ENCODE data around the gene CASP3.
"Not testable (repeated sequence)": the region's sequence is repeated elsewhere in the genome, so short reads cannot be mapped to it uniquely, and the experiment has no call there.

DNA sequence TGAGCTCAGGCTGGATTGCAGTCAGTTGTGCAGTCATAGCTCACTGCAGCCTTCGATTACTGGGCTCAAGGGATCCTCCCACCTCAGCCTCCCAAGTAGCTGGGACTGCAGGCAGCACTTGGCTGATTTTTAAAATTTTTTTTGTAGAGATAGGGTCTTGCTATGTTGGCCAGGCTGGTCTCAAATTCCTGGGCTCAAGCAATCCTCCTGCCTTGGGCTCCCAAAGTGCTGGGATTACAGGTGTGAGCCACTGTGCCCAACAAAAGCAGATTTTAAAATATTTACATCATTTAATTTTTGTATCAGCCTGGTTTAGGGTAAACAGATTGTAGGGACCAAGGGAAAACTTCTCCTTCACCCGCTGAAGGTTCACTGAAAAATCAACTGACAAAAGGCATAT is 33.1 kb downstream of the CASP3 start:
- TF ChIP-seq CTCF (conservative IDR thresholded peaks at IDR 0.05; ENCODE audit: low read length); EZH2phosphoT487 (IDR thresholded peaks at IDR 0.05; ENCODE audit: borderline replicate concordance, low read depth, low read length): not testable (repeated sequence)
